ENCODE results near the gene OR7G2.

OR7G2 gene

GRCh38 chr19:9107375-9107774 lies at the start of gene OR7G2:
OR7G2 (minus strand) TSS chr19:9107475; CDS start chr19:9103243, 4,232 bp downstream.
- TF ChIP-seq MAX (IDR thresholded peaks at IDR 0.05; ENCODE audit: low read depth, low read length) (0 out of 2 replicates have a peak, but pooled peaks have one; percentile 7), CTCF (IDR thresholded peaks at IDR 0.05; ENCODE audit: low read depth, low read length) (no peak), POLR2A (IDR thresholded peaks at IDR 0.05; ENCODE audit: extremely low read depth, insufficient read length) (no peak), MYC (IDR thresholded peaks at IDR 0.05; ENCODE audit: low read depth, low read length) (no peak)
- no peak within 1 kb of the TSS for H3K4me3 ChIP-seq (ENCODE audit: low read depth, low read length)
- DNase-seq (ENCODE audit: low read depth), result no peak

GRCh38 chr19:9156304-9156703 lies 49.0 kb upstream of the OR7G2 start:
- no peak for DNase-seq (ENCODE audit: low read depth)
- H3K4me3 ChIP-seq (ENCODE audit: low read depth, low read length), result no peak overlapping the region
- TF ChIP-seq MYC (IDR thresholded peaks at IDR 0.05; ENCODE audit: low read depth, low read length) (no peak), CTCF (IDR thresholded peaks at IDR 0.05; ENCODE audit: low read depth, low read length) (no peak), POLR2A (IDR thresholded peaks at IDR 0.05; ENCODE audit: extremely low read depth, insufficient read length) (no peak), MAX (IDR thresholded peaks at IDR 0.05; ENCODE audit: low read depth, low read length) (no peak)

GRCh38 chr19:9155591-9155990 lies 48.3 kb upstream of the OR7G2 start:
- no peak for DNase-seq (ENCODE audit: low read depth)
- TF ChIP-seq MAX (IDR thresholded peaks at IDR 0.05; ENCODE audit: low read depth, low read length) (no peak), MYC (IDR thresholded peaks at IDR 0.05; ENCODE audit: low read depth, low read length) (no peak), POLR2A (IDR thresholded peaks at IDR 0.05; ENCODE audit: extremely low read depth, insufficient read length) (no peak), CTCF (IDR thresholded peaks at IDR 0.05; ENCODE audit: low read depth, low read length) (no peak)
- H3K4me3 ChIP-seq (ENCODE audit: low read depth, low read length), result no peak overlapping the region

GRCh38 chr19:9151367-9151766 lies 44.1 kb upstream of the OR7G2 start:
- DNase-seq (ENCODE audit: low read depth), result no peak
- TF ChIP-seq POLR2A (IDR thresholded peaks at IDR 0.05; ENCODE audit: extremely low read depth, insufficient read length), result no peak
- no peak for TF ChIP-seq CTCF (IDR thresholded peaks at IDR 0.05; ENCODE audit: low read depth, low read length)
- no peak for TF ChIP-seq MYC (IDR thresholded peaks at IDR 0.05; ENCODE audit: low read depth, low read length)
- no peak for TF ChIP-seq MAX (IDR thresholded peaks at IDR 0.05; ENCODE audit: low read depth, low read length)
- H3K4me3 ChIP-seq (ENCODE audit: low read depth, low read length), result no peak overlapping the region

GRCh38 chr19:9150650-9151049 lies 43.4 kb upstream of the OR7G2 start:
- no peak overlapping the region for H3K4me3 ChIP-seq (ENCODE audit: low read depth, low read length)
- no peak for DNase-seq (ENCODE audit: low read depth)
- TF ChIP-seq MAX (IDR thresholded peaks at IDR 0.05; ENCODE audit: low read depth, low read length), result no peak
- TF ChIP-seq MYC (IDR thresholded peaks at IDR 0.05; ENCODE audit: low read depth, low read length), result no peak
- TF ChIP-seq CTCF (IDR thresholded peaks at IDR 0.05; ENCODE audit: low read depth, low read length), result no peak
- no peak for TF ChIP-seq POLR2A (IDR thresholded peaks at IDR 0.05; ENCODE audit: extremely low read depth, insufficient read length)

GRCh38 chr19:9149997-9150396 lies 42.7 kb upstream of the OR7G2 start:
- TF ChIP-seq MYC (IDR thresholded peaks at IDR 0.05; ENCODE audit: low read depth, low read length) (no peak), POLR2A (IDR thresholded peaks at IDR 0.05; ENCODE audit: extremely low read depth, insufficient read length) (no peak), CTCF (IDR thresholded peaks at IDR 0.05; ENCODE audit: low read depth, low read length) (no peak), MAX (IDR thresholded peaks at IDR 0.05; ENCODE audit: low read depth, low read length) (no peak)
- no peak overlapping the region for H3K4me3 ChIP-seq (ENCODE audit: low read depth, low read length)
- DNase-seq (ENCODE audit: low read depth), result no peak
